ENCODE measurements around the gene HSPB1. TPM values are rescaled to one million over a fixed set of nuclear protein-coding genes. Genes with fewer than 3 reads are reported as not detected.

The HSPB1 gene
- total and polyA plus RNA-seq, 2 donors (not counting 1 experiment from before 2014, with no cell fraction given): 34.0 to 343 TPM

DNA sequence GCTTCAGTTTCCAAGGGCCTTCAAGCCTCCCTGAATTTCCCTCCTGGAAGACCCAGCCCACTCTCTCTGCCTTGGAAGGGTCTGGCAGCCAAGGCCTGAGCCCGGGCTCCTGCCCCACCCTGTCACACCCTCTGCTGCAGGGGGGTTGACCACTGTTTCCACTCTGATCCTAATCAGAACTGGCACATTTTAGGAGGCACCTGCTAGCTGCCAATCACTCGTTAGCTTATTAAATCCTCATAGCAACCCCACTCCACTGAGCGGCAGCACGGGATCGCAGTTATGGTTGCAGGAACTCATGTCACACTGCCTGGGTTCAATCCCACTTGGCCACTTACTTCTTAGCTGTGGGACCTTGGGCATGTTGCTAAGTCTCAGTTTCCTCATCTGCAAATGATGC is 12.9 kb downstream of the HSPB1 start:
- POLR2A ChIA-PET: interaction anchor here (0.6 kb wide), 1 partner anchor 22 kb away, joined by 4 read pairs; no protein-coding TSS in a partner anchor
- H3K4me3 Mint-ChIP-seq: no peak overlapping the region
- Histone ChIP-seq H3K4me1 (ENCODE audit: control insufficient read depth in 2 of 2, insufficient read depth in 2 of 2, low read length in 2 of 2) (peaks cover 6 to 25% of the 10 kb centered on the region in 2 donors), H3K36me3 (replicated peaks in 1 of 2; ENCODE audit: control extremely low read depth in 1 of 2, control insufficient read depth in 1 of 2, extremely low read depth in 1 of 2, insufficient read depth in 2 of 2, low read length in 1 of 2) (no peaks in the 10 kb centered on the region), H3K27me3 (replicated peaks in 1 of 4; ENCODE audit: control extremely low read depth in 1 of 4, control insufficient read depth in 3 of 4, insufficient read depth in 4 of 4, low read length in 3 of 4) (no peaks in the 10 kb centered on the region), H3K9ac (ENCODE audit: low read length) (no peak overlapping the region), H3K27ac (ENCODE audit: low read length in 2 of 2) (no peak overlapping the region), H3K4me3 (ENCODE audit: control extremely low read depth in 1 of 5, extremely low read depth in 1 of 5, insufficient read depth in 1 of 5, low read depth in 2 of 5, low read length in 4 of 5) (no peak overlapping the region), H2AFZ (ENCODE audit: insufficient read depth, low read depth, low read length, poor library complexity, severe bottlenecking) (no peak overlapping the region), H3K4me2 (replicated peaks; ENCODE audit: low read depth, low read length, poor library complexity, severe bottlenecking) (no peak overlapping the region), H4K20me1 (ENCODE audit: control insufficient read depth, insufficient read depth, low read length, poor library complexity, severe bottlenecking) (peaks cover 8% of the 10 kb centered on the region), H3K79me2 (ENCODE audit: control insufficient read depth, insufficient read depth, low read length) (peaks cover 10% of the 10 kb centered on the region), H3K9me3 (ENCODE audit: control extremely low read depth in 1 of 3, control insufficient read depth in 2 of 3, insufficient read depth in 1 of 3, low read length in 2 of 3) (no peaks in the 10 kb centered on the region)
- H3K27ac Mint-ChIP-seq: no peak overlapping the region
- 10% methylated on average over 5 of the region's 5 CpGs for WGBS (ENCODE audit: insufficient coverage)
- H3K9me3 Mint-ChIP-seq (ENCODE audit: insufficient read depth): no peaks in the 10 kb centered on the region
- H3K4me1 Mint-ChIP-seq: peaks cover 23% of the 10 kb centered on the region
- TF ChIP-seq, protein P1, sequence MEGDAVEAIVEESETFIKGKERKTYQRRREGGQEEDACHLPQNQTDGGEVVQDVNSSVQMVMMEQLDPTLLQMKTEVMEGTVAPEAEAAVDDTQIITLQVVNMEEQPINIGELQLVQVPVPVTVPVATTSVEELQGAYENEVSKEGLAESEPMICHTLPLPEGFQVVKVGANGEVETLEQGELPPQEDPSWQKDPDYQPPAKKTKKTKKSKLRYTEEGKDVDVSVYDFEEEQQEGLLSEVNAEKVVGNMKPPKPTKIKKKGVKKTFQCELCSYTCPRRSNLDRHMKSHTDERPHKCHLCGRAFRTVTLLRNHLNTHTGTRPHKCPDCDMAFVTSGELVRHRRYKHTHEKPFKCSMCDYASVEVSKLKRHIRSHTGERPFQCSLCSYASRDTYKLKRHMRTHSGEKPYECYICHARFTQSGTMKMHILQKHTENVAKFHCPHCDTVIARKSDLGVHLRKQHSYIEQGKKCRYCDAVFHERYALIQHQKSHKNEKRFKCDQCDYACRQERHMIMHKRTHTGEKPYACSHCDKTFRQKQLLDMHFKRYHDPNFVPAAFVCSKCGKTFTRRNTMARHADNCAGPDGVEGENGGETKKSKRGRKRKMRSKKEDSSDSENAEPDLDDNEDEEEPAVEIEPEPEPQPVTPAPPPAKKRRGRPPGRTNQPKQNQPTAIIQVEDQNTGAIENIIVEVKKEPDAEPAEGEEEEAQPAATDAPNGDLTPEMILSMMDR (IDR thresholded peaks at IDR 0.05): no peak
- no peak for TF ChIP-seq EZH2 (IDR thresholded peaks at IDR 0.05; ENCODE audit: borderline replicate concordance, insufficient read depth, low read depth, low read length, poor library complexity, severe bottlenecking)
- no peaks in the 10 kb centered on the region for H3K27me3 Mint-ChIP-seq
- ATAC-seq (ENCODE audit: low read depth) (no peak), DNase-seq (no peak)
- intact Hi-C loops (cut with micrococcal nuclease): loop anchor here (10.0 kb wide), 1 partner anchor 1241 kb away; the partner anchor contains the start of gene RCC1L
- CTCF ChIA-PET: interaction anchor here (0.6 to 5.9 kb wide), 6 partner anchors 21 to 138 kb away, joined by 3 to 119 read pairs (median 14); partner anchors contain the start of gene YWHAG

DNA sequence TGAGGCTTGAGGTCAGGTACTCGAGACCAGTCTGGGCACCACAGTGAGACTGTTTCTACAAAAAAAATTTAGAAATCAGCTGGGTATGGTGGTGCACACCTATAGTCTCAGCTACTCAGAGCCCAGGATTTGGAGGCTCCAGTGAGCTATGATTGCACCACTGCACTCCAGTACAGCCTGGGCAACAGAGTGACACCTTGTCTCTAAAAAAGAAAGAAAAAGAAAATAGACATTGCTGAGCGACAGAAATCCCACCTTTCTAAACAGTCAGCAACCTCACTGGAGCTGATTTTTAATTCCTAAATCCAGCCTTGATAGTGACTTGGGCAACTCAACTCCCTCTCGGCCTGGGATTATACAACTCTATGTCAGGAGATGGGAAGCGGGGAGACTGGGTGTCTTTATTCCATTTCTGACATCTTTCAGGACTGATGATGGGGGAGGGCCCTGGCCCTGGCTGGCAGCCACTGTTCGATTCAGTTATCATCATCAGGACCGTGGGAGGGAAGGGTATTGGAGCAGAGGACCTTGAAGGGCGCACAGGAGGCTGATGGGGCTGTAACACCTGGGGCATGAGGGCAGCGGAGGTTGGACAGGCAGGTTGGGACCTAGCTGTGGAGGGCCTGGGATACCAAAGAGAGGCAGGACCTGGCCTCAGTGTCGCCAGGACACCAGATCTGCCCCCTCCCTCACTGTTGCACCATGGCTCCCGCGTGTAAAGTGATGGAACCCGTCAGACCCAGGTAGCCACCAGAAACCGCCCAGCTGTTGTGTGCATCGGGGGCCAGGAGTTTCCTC is 14.7 kb downstream of the HSPB1 start:
- peak overlapping the region; percentile 91 for H3K4me3 Mint-ChIP-seq
- Histone ChIP-seq H3K27me3 (replicated peaks in 1 of 4; ENCODE audit: control extremely low read depth in 1 of 4, control insufficient read depth in 3 of 4, insufficient read depth in 4 of 4, low read length in 3 of 4) (no peaks in the 10 kb centered on the region), H3K4me1 (ENCODE audit: control insufficient read depth in 2 of 2, insufficient read depth in 2 of 2, low read length in 2 of 2) (peaks cover 6 to 25% of the 10 kb centered on the region in 2 donors), H3K4me3 (ENCODE audit: control extremely low read depth in 1 of 5, extremely low read depth in 1 of 5, insufficient read depth in 1 of 5, low read depth in 2 of 5, low read length in 4 of 5) (peak overlapping the region; percentile 39 to 99 (median 85)), H3K9ac (ENCODE audit: low read length) (peak overlapping the region; percentile 86), H3K27ac (ENCODE audit: low read length in 2 of 2) (peak overlapping the region; percentile 69 to 75), H3K9me3 (ENCODE audit: control extremely low read depth in 1 of 3, control insufficient read depth in 2 of 3, insufficient read depth in 1 of 3, low read length in 2 of 3) (no peaks in the 10 kb centered on the region), H4K20me1 (ENCODE audit: control insufficient read depth, insufficient read depth, low read length, poor library complexity, severe bottlenecking) (peaks cover 8% of the 10 kb centered on the region), H3K36me3 (replicated peaks in 1 of 2; ENCODE audit: control extremely low read depth in 1 of 2, control insufficient read depth in 1 of 2, extremely low read depth in 1 of 2, insufficient read depth in 2 of 2, low read length in 1 of 2) (no peaks in the 10 kb centered on the region), H3K79me2 (ENCODE audit: control insufficient read depth, insufficient read depth, low read length) (peaks cover 10% of the 10 kb centered on the region), H3K4me2 (replicated peaks; ENCODE audit: low read depth, low read length, poor library complexity, severe bottlenecking) (peak overlapping the region; percentile 88), H2AFZ (ENCODE audit: insufficient read depth, low read depth, low read length, poor library complexity, severe bottlenecking) (peak overlapping the region; percentile 98)
- peak overlapping the region; percentile 93 for H3K27ac Mint-ChIP-seq
- DNase-seq (no peak), ATAC-seq (ENCODE audit: low read depth) (no peak)
- H3K9me3 Mint-ChIP-seq (ENCODE audit: insufficient read depth): no peaks in the 10 kb centered on the region
- H3K4me1 Mint-ChIP-seq: peaks cover 23% of the 10 kb centered on the region
- 56% methylated on average over 12 of the region's 14 CpGs for WGBS (ENCODE audit: insufficient coverage)
- H3K27me3 Mint-ChIP-seq: no peaks in the 10 kb centered on the region
- ChIA-PET POLR2A (interaction anchor here (1.0 to 1.7 kb wide), 3 partner anchors 14 to 41 kb away, joined by 3 to 13 read pairs (median 5); partner anchors contain the start of gene YWHAG), CTCF (interaction anchor here (0.6 to 5.0 kb wide), 7 partner anchors 11 to 139 kb away, joined by 3 to 25 read pairs (median 10); partner anchors contain the start of gene YWHAG)
- TF ChIP-seq EZH2 (IDR thresholded peaks at IDR 0.05; ENCODE audit: borderline replicate concordance, insufficient read depth, low read depth, low read length, poor library complexity, severe bottlenecking): no peak
- TF ChIP-seq, protein P1 (IDR thresholded peaks at IDR 0.05): no peak
- intact Hi-C loops (cut with micrococcal nuclease): loop anchor here (10.0 kb wide), 1 partner anchor 1242 kb away; the partner anchor contains the start of gene RCC1L
